Panc1 (cell line): ENCODE results near the gene TTC17. TPM values are rescaled to one million over a fixed set of nuclear protein-coding genes. Genes with fewer than 3 reads are reported as not detected.

Experiments
- ATAC-seq: fragments of 200-7000 bp; cut with Tn5 transposase; 2 replicates; pipeline ENCODE4 v1.9.1; 2020; ENCODE audit warnings: mild to moderate bottlenecking, moderate library complexity
- BruUV-seq: library from RNA; stranded (reverse); fragments of 400-500 nt; replicated peaks from 2 replicates; lab custom pipeline; 2021; lab: Mats Ljungman, UMichigan
- CTCF ChIA-PET: fragments of 300-600 bp; sonication (Branson Sonifier 250); formaldehyde crosslinking; loops from one replicate; lab custom pipeline; 2022; ENCODE audit warnings: antibody characterized with exemption; lab: Charles Lee
- POLR2A ChIA-PET: fragments of 300-600 bp; sonication (Branson Sonifier 250); formaldehyde crosslinking; loops from one replicate; lab custom pipeline; 2022; ENCODE audit warnings: antibody characterized with exemption; lab: Charles Lee
- DNase-seq: peaks from one replicate; pipeline ENCODE4 v3.0.0-alpha.2; 2010; ENCODE audit warnings: low read depth, low spot score
- H3K27ac ChIP-seq: 2 replicates; pipeline ENCODE4 v1.5.1; 2011; ENCODE audit warnings: mild to moderate bottlenecking, low read length, inconsistent platforms
- H3K27me3 ChIP-seq: fragments of 200-500 bp; sonication (Bioruptor generic); 2 replicates; pipeline ENCODE4 v1.6.0; 2014; ENCODE audit warnings: low read length, inconsistent platforms; ENCODE audit not compliant: control insufficient read depth, insufficient read depth
- H3K36me3 ChIP-seq: fragments of 200-500 bp; sonication (Bioruptor generic); 2 replicates; pipeline ENCODE4 v1.5.1; 2014; ENCODE audit warnings: inconsistent platforms, mild to moderate bottlenecking, low read length, moderate library complexity; ENCODE audit not compliant: control insufficient read depth, insufficient read depth
- H3K4me1 ChIP-seq: 2 replicates; pipeline ENCODE4 v1.5.1; 2011; ENCODE audit warnings: inconsistent platforms, mild to moderate bottlenecking, low read length, moderate library complexity; ENCODE audit not compliant: control insufficient read depth, insufficient read depth
- H3K4me3 ChIP-seq, 2 experiments: 2 replicates each; pipeline ENCODE4 v1.5.1; 2011 to 2012; ENCODE audit warnings: low read depth in 2 of 2, low read length in 2 of 2, mild to moderate bottlenecking in 2 of 2, inconsistent platforms in 1 of 2, moderate library complexity in 1 of 2
- H3K9me3 ChIP-seq: fragments of 200-500 bp; sonication (Bioruptor generic); 2 replicates; pipeline ENCODE4 v1.5.1; 2014; ENCODE audit warnings: low read depth, mild to moderate bottlenecking, inconsistent platforms, low read length, moderate library complexity; ENCODE audit not compliant: control insufficient read depth, insufficient read depth
- CTCF ChIP-seq: fragments of 450-650 bp; IDR thresholded peaks from 2 replicates; pipeline ENCODE4 v1.5.1; 2017; ENCODE audit warnings: mild to moderate bottlenecking
- POLR2AphosphoS5 ChIP-seq: IDR thresholded peaks from 2 replicates; pipeline ENCODE4 v1.6.1; 2012; ENCODE audit warnings: mild to moderate bottlenecking, low read depth, low read length, moderate library complexity
- REST ChIP-seq, 2 experiments: IDR thresholded peaks; 2 replicates each; pipeline ENCODE4 v1.6.1; 2011 to 2012; ENCODE audit warnings: low read depth in 2 of 2, control low read depth in 1 of 2, low read length in 1 of 2, mild to moderate bottlenecking in 1 of 2, moderate library complexity in 1 of 2; ENCODE audit not compliant: insufficient read depth in 1 of 2
- SIN3A ChIP-seq: IDR thresholded peaks from 2 replicates; pipeline ENCODE4 v1.6.1; 2012; ENCODE audit warnings: low read depth, mild to moderate bottlenecking, low read length, moderate library complexity, borderline replicate concordance; ENCODE audit not compliant: insufficient read depth
- TCF7L2 ChIP-seq: IDR thresholded peaks from 2 replicates; pipeline ENCODE4 v1.6.1; 2011; ENCODE audit warnings: mild to moderate bottlenecking, low read depth, low read length, inconsistent platforms
- in situ Hi-C: cut with HindIII; loops from 2 replicates; pipeline ENCODE4 v1.10.0; 2016; ENCODE audit warnings: low sequenced_read_pairs, low pct_unique_long_range_greater_than_20kb
- intact Hi-C: fragments of 100-400 bp; cut with micrococcal nuclease; formaldehyde crosslinking; loops from one replicate; pipeline ENCODE4 v1.10.0; 2022; ENCODE audit not compliant: unreplicated experiment
- total RNA-seq: library from RNA; stranded (reverse); gene quantifications from one replicate; pipeline ENCODE4 v1.2.1, GENCODE V29; 2021; ENCODE audit not compliant: unreplicated experiment

The TTC17 gene
- total RNA-seq, 1 experiment from 2014 or later, result 54.2 TPM

- TF ChIP-seq SIN3A (no peak), REST (IDR thresholded peaks at IDR 0.05; ENCODE audit: insufficient read depth in 1 of 2, low read depth in 2 of 2, low read length in 1 of 2) (no peak), CTCF (no peak), TCF7L2 (no peak), POLR2AphosphoS5 (no peak)
- no peak for ATAC-seq
These were observed 157.7 kb downstream of the TTC17 start for GRCh38 chr11:43516316-43516850.

GRCh38 chr11:43517518-43517917 lies 158.8 kb downstream of the TTC17 start:
- ATAC-seq (no peak), DNase-seq (no peak)
- in situ Hi-C loops (no loop called here), intact Hi-C loops (no loop called here)
- no TSS peak for BruUV-seq
- CTCF ChIA-PET, result no interaction called here
- no peak overlapping the region for H3K27ac ChIP-seq
- H3K27me3 ChIP-seq, result peaks cover 4% of the 10 kb centered on the region; the same call in 1 of the 2 replicates
- H3K4me1 ChIP-seq, result no peaks in the 10 kb centered on the region
- no peaks in the 10 kb centered on the region for H3K36me3 ChIP-seq
- H3K4me3 ChIP-seq, result no peak overlapping the region
- no peaks in the 10 kb centered on the region for H3K9me3 ChIP-seq
- no peak for TF ChIP-seq CTCF
- no peak for TF ChIP-seq SIN3A
- no peak for TF ChIP-seq TCF7L2
- TF ChIP-seq REST (IDR thresholded peaks at IDR 0.05; ENCODE audit: insufficient read depth in 1 of 2, low read depth in 2 of 2, low read length in 1 of 2), result no peak
- no peak for TF ChIP-seq POLR2AphosphoS5
- POLR2A ChIA-PET, result no interaction called here

More at GRCh38 chr11:43516316-43516850, 157.7 kb downstream of the TTC17 start:
- POLR2A ChIA-PET, result no interaction called here
- Histone ChIP-seq H3K27me3 (peaks cover 4% of the 10 kb centered on the region; the same call in 1 of the 2 replicates), H3K9me3 (no peaks in the 10 kb centered on the region), H3K4me1 (no peaks in the 10 kb centered on the region), H3K27ac (no peak overlapping the region), H3K36me3 (no peaks in the 10 kb centered on the region), H3K4me3 (no peak overlapping the region)
- BruUV-seq, result no TSS peak
- CTCF ChIA-PET, result no interaction called here
- no peak for DNase-seq
- in situ Hi-C loops (no loop called here), intact Hi-C loops (no loop called here)
